ENCODE measurements around the gene SWT1.

Gene SWT1

GRCh38 chr1:185156854-185157598 lies at the start of gene SWT1, which contains the start of gene TRMT1L:
SWT1 (plus strand) TSS chr1:185157167; CDS start chr1:185160842, 3,675 bp downstream.
TRMT1L (minus strand) TSS chr1:185156953; CDS start chr1:185156712, 241 bp downstream.
- peak; percentile 98 for DNase-seq (ENCODE audit: low read depth, low spot score)
- H3K9me3 ChIP-seq (ENCODE audit: control insufficient read depth, insufficient read depth, low read length), result no peaks in the 10 kb centered on the region
- no peaks in the 10 kb centered on the region for H3K4me1 ChIP-seq (ENCODE audit: control insufficient read depth, insufficient read depth, low read length)
- no peaks in the 10 kb centered on the region for H3K36me3 ChIP-seq (ENCODE audit: control insufficient read depth, insufficient read depth, low read length)
- H3K27me3 ChIP-seq (ENCODE audit: control insufficient read depth, insufficient read depth, low read length), result no peaks in the 10 kb centered on the region
- H3K4me3 ChIP-seq (ENCODE audit: low read length), result peak within 1 kb of the TSS; percentile 84
- H3K27ac ChIP-seq (ENCODE audit: low read length), result no peak within 1 kb of the TSS
- no CpG with 5 or more reads among the region's 63 CpGs for WGBS (ENCODE audit: insufficient coverage, insufficient read length)

GRCh38 chr1:185108321-185108720 lies 48.6 kb upstream of the SWT1 start:
- no peak for DNase-seq (ENCODE audit: low read depth, low spot score)

DNA sequence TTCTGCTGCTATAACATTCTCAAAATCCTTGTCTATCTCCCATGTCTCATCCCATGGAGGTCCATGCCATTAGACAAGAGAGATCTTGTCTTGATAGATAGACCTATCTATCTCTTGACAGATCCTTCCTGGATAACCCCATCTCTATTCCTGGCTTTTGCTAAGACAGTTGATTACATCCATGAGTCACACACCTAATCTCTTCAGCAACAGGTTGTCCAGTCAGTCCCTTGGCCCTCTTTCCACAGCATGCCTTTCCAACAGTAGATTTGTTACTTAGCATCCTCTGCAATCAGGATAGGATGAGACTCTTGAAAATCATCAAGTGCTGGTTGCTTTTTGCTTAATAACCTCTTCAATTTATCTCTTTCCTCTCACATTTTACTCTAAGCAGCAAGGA lies 46.8 kb upstream of the SWT1 start:
- H3K36me3 ChIP-seq (ENCODE audit: control insufficient read depth, insufficient read depth, low read length), result no peaks in the 10 kb centered on the region
- H3K27ac ChIP-seq (ENCODE audit: low read length), result no peak overlapping the region
- no peak for DNase-seq (ENCODE audit: low read depth, low spot score)
- H3K4me3 ChIP-seq (ENCODE audit: low read length), result no peak overlapping the region
- H3K4me1 ChIP-seq (ENCODE audit: control insufficient read depth, insufficient read depth, low read length), result no peaks in the 10 kb centered on the region
- H3K9me3 ChIP-seq (ENCODE audit: control insufficient read depth, insufficient read depth, low read length), result no peaks in the 10 kb centered on the region
- no peaks in the 10 kb centered on the region for H3K27me3 ChIP-seq (ENCODE audit: control insufficient read depth, insufficient read depth, low read length)

More at GRCh38 chr1:185108321-185108720, 48.6 kb upstream of the SWT1 start:
- Histone ChIP-seq H3K4me3 (ENCODE audit: low read length) (no peak overlapping the region), H3K27ac (ENCODE audit: low read length) (no peak overlapping the region), H3K27me3 (ENCODE audit: control insufficient read depth, insufficient read depth, low read length) (no peaks in the 10 kb centered on the region), H3K4me1 (ENCODE audit: control insufficient read depth, insufficient read depth, low read length) (no peaks in the 10 kb centered on the region), H3K9me3 (ENCODE audit: control insufficient read depth, insufficient read depth, low read length) (no peaks in the 10 kb centered on the region), H3K36me3 (ENCODE audit: control insufficient read depth, insufficient read depth, low read length) (no peaks in the 10 kb centered on the region; the same call in 1 of the 2 replicates)

- Histone ChIP-seq H3K36me3 (ENCODE audit: control insufficient read depth, insufficient read depth, low read length) (no peaks in the 10 kb centered on the region), H3K4me1 (ENCODE audit: control insufficient read depth, insufficient read depth, low read length) (no peaks in the 10 kb centered on the region), H3K27ac (ENCODE audit: low read length) (no peak overlapping the region), H3K9me3 (ENCODE audit: control insufficient read depth, insufficient read depth, low read length) (no peaks in the 10 kb centered on the region), H3K27me3 (ENCODE audit: control insufficient read depth, insufficient read depth, low read length) (no peaks in the 10 kb centered on the region), H3K4me3 (ENCODE audit: low read length) (no peak overlapping the region)
- DNase-seq (ENCODE audit: low read depth, low spot score), result no peak
Measured at GRCh38 chr1:185111873-185112272, 45.1 kb upstream of the SWT1 start.

DNA sequence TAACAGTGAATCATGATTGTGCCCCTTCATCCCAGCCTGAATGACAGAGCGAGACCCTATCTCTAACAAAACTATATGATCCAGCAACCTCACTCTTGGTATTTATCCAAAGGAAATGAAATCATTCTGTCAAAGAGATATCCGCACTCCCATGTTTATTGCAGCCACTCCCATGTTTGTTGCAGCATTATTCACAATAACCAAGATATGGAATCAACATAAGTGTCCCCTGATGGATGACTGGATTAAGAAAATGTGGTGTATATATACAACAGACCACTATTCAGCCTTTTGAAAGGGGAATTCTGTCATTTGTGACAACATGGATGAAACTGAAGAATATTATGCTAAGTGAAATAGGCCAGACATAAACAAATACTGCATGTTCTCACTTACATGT lies 44.6 kb upstream of the SWT1 start:
- Histone ChIP-seq H3K36me3 (ENCODE audit: control insufficient read depth, insufficient read depth, low read length) (no peaks in the 10 kb centered on the region), H3K4me3 (ENCODE audit: low read length) (no peak overlapping the region), H3K9me3 (ENCODE audit: control insufficient read depth, insufficient read depth, low read length) (no peaks in the 10 kb centered on the region), H3K4me1 (ENCODE audit: control insufficient read depth, insufficient read depth, low read length) (no peaks in the 10 kb centered on the region), H3K27me3 (ENCODE audit: control insufficient read depth, insufficient read depth, low read length) (no peaks in the 10 kb centered on the region), H3K27ac (ENCODE audit: low read length) (no peak overlapping the region)
- no CpG with 5 or more reads among the region's 2 CpGs for WGBS (ENCODE audit: insufficient coverage, insufficient read length)
- DNase-seq (ENCODE audit: low read depth, low spot score), result no peak

DNA sequence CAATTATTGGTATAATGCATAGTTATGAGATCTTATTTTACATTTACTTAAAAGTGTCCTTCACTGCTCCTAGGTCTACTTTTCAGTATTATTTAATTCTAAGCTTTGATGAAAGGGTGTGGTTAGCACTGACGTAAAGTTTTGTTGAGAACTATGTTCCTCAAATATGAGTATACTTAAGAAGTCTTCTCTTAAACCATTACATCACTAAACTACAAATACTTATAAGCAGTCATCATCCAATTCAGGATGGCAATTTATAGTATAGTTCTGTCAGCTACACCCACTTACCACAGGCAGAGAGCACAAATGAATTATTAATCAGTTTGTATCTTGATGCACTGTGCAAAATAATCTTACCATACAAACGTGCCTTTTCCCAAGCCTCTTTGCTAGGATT lies 27.3 kb upstream of the SWT1 start:
- H3K27me3 ChIP-seq (ENCODE audit: control insufficient read depth, insufficient read depth, low read length), result no peaks in the 10 kb centered on the region
- no peaks in the 10 kb centered on the region for H3K4me1 ChIP-seq (ENCODE audit: control insufficient read depth, insufficient read depth, low read length)
- DNase-seq (ENCODE audit: low read depth, low spot score), result no peak
- no peak overlapping the region for H3K27ac ChIP-seq (ENCODE audit: low read length)
- H3K4me3 ChIP-seq (ENCODE audit: low read length), result no peak overlapping the region
- no peaks in the 10 kb centered on the region for H3K9me3 ChIP-seq (ENCODE audit: control insufficient read depth, insufficient read depth, low read length)
- no CpG with 5 or more reads among the region's 2 CpGs for whole genome bisulfite sequencing (ENCODE audit: insufficient coverage, insufficient read length)
- no peaks in the 10 kb centered on the region; the same call in 1 of the 2 replicates for H3K36me3 ChIP-seq (ENCODE audit: control insufficient read depth, insufficient read depth, low read length)

GRCh38 chr1:185132534-185132933 lies 24.4 kb upstream of the SWT1 start:
- WGBS (ENCODE audit: insufficient coverage, insufficient read length), result no CpG with 5 or more reads among the region's 1 CpG

DNA sequence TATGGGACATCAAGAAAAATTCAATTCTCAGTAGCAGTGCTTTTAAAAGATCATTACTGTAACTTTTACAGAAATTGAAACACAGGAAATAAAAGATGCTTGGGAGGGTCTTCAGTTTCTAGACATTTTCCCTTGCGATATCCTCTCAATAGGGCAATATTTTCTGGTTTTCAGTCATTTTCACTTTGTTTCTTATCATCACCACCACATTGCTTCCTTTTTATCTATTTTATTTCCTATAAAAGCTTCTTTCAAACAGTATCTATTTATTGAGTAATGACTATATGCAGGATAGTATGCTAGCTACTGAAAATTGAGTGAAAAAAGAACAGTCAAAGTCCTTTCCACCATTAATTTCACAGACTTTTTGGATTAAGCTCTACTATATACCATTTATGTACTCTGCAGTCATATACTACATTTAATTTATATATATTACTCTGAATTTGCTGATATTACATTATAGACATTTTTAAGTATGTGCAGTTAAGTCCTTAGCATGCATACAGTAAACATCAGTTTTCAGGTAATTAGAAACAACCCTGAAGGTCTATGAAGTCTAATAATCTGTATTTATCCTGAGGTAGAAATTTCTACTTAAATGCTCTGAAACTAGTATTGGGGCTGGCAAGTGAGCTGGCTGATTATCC lies 18.9 kb upstream of the SWT1 start:
- H3K9me3 ChIP-seq (ENCODE audit: control insufficient read depth, insufficient read depth, low read length), result no peaks in the 10 kb centered on the region
- no peaks in the 10 kb centered on the region for H3K4me1 ChIP-seq (ENCODE audit: control insufficient read depth, insufficient read depth, low read length)
- H3K27me3 ChIP-seq (ENCODE audit: control insufficient read depth, insufficient read depth, low read length), result no peaks in the 10 kb centered on the region
- H3K4me3 ChIP-seq (ENCODE audit: low read length), result no peak overlapping the region
- no peaks in the 10 kb centered on the region; the same call in 1 of the 2 replicates for H3K36me3 ChIP-seq (ENCODE audit: control insufficient read depth, insufficient read depth, low read length)
- WGBS (ENCODE audit: insufficient coverage, insufficient read length), result no CpG with 5 or more reads among the region's 1 CpG
- no peak overlapping the region for H3K27ac ChIP-seq (ENCODE audit: low read length)
- no peak for DNase-seq (ENCODE audit: low read depth, low spot score)

More at GRCh38 chr1:185132534-185132933, 24.4 kb upstream of the SWT1 start:
- H3K4me1 ChIP-seq (ENCODE audit: control insufficient read depth, insufficient read depth, low read length), result no peaks in the 10 kb centered on the region
- no peak for DNase-seq (ENCODE audit: low read depth, low spot score)
- no peak overlapping the region for H3K4me3 ChIP-seq (ENCODE audit: low read length)
- H3K27me3 ChIP-seq (ENCODE audit: control insufficient read depth, insufficient read depth, low read length), result no peaks in the 10 kb centered on the region
- H3K27ac ChIP-seq (ENCODE audit: low read length), result no peak overlapping the region
- no peaks in the 10 kb centered on the region for H3K9me3 ChIP-seq (ENCODE audit: control insufficient read depth, insufficient read depth, low read length)
- H3K36me3 ChIP-seq (ENCODE audit: control insufficient read depth, insufficient read depth, low read length), result no peaks in the 10 kb centered on the region; the same call in 1 of the 2 replicates

- no peaks in the 10 kb centered on the region; the same call in 1 of the 2 replicates for H3K36me3 ChIP-seq (ENCODE audit: control insufficient read depth, insufficient read depth, low read length)
- no peaks in the 10 kb centered on the region for H3K4me1 ChIP-seq (ENCODE audit: control insufficient read depth, insufficient read depth, low read length)
- no peak overlapping the region for H3K27ac ChIP-seq (ENCODE audit: low read length)
- no peak for DNase-seq (ENCODE audit: low read depth, low spot score)
- no peaks in the 10 kb centered on the region for H3K27me3 ChIP-seq (ENCODE audit: control insufficient read depth, insufficient read depth, low read length)
- H3K9me3 ChIP-seq (ENCODE audit: control insufficient read depth, insufficient read depth, low read length), result no peaks in the 10 kb centered on the region
- no peak overlapping the region for H3K4me3 ChIP-seq (ENCODE audit: low read length)
- WGBS (ENCODE audit: insufficient coverage, insufficient read length), result no CpG with 5 or more reads among the region's 4 CpGs
Measured at GRCh38 chr1:185139246-185139645, 17.7 kb upstream of the SWT1 start.

- Histone ChIP-seq H3K27ac (ENCODE audit: low read length) (no peak overlapping the region), H3K36me3 (ENCODE audit: control insufficient read depth, insufficient read depth, low read length) (no peaks in the 10 kb centered on the region)
- DNase-seq (ENCODE audit: low read depth, low spot score), result no peak
Measured at GRCh38 chr1:185144233-185144632, 12.7 kb upstream of the SWT1 start.

GRCh38 chr1:185151215-185151614 lies 5.8 kb upstream of the SWT1 start:
- Histone ChIP-seq H3K27ac (ENCODE audit: low read length) (no peak overlapping the region), H3K27me3 (ENCODE audit: control insufficient read depth, insufficient read depth, low read length) (no peaks in the 10 kb centered on the region), H3K4me1 (ENCODE audit: control insufficient read depth, insufficient read depth, low read length) (no peaks in the 10 kb centered on the region), H3K9me3 (ENCODE audit: control insufficient read depth, insufficient read depth, low read length) (no peaks in the 10 kb centered on the region), H3K36me3 (ENCODE audit: control insufficient read depth, insufficient read depth, low read length) (no peaks in the 10 kb centered on the region), H3K4me3 (ENCODE audit: low read length) (no peak overlapping the region)
- DNase-seq (ENCODE audit: low read depth, low spot score), result no peak
- no CpG with 5 or more reads among the region's 5 CpGs for WGBS (ENCODE audit: insufficient coverage, insufficient read length)

More at GRCh38 chr1:185144233-185144632, 12.7 kb upstream of the SWT1 start:
- Histone ChIP-seq H3K27me3 (ENCODE audit: control insufficient read depth, insufficient read depth, low read length) (no peaks in the 10 kb centered on the region), H3K4me1 (ENCODE audit: control insufficient read depth, insufficient read depth, low read length) (no peaks in the 10 kb centered on the region), H3K4me3 (ENCODE audit: low read length) (no peak overlapping the region), H3K9me3 (ENCODE audit: control insufficient read depth, insufficient read depth, low read length) (no peaks in the 10 kb centered on the region)

All from iPS DF 6.9 (cell line).